ENCODE data around the gene BCO2.

The BCO2 gene

GRCh38 chr11:112225753-112226061 lies 50.4 kb downstream of the BCO2 start:
- H3K27ac ChIP-seq: peak overlapping the region; percentile 89
- no peaks in the 10 kb centered on the region for H3K27me3 ChIP-seq
- H3K36me3 ChIP-seq: peaks cover 22% of the 10 kb centered on the region
- TF ChIP-seq CTCF (IDR thresholded peaks at IDR 0.05): no peak
- no peaks in the 10 kb centered on the region for H3K9me3 ChIP-seq
- peaks cover 15 to 16% of the 10 kb centered on the region in 2 experiments for H3K4me1 ChIP-seq (ENCODE audit: control insufficient read depth in 1 of 2, insufficient read depth in 1 of 2, low read depth in 1 of 2, low read length in 1 of 2)
- H3K4me3 ChIP-seq (ENCODE audit: low read depth in 1 of 2, low read length in 1 of 2): peak overlapping the region; percentile 81 to 97

GRCh38 chr11:112226062-112226830 lies 50.9 kb downstream of the BCO2 start, which contains the start of gene PTS:
TSS of gene PTS (plus strand) at chr11:112226428. CDS start at chr11:112226444, 16 bp downstream.
- TF ChIP-seq CTCF (IDR thresholded peaks at IDR 0.05): no peak
- Histone ChIP-seq H3K4me1 (ENCODE audit: control insufficient read depth in 1 of 2, insufficient read depth in 1 of 2, low read depth in 1 of 2, low read length in 1 of 2) (peaks cover 15 to 16% of the 10 kb centered on the region in 2 experiments), H3K36me3 (peaks cover 26% of the 10 kb centered on the region), H3K27ac (peak within 1 kb of the TSS; percentile 89), H3K4me3 (ENCODE audit: low read depth in 1 of 2, low read length in 1 of 2) (peak within 1 kb of the TSS; percentile 81 to 97), H3K9me3 (no peaks in the 10 kb centered on the region), H3K27me3 (no peaks in the 10 kb centered on the region)

GRCh38 chr11:112226831-112227401 lies 51.6 kb downstream of the BCO2 start:
- H3K27ac ChIP-seq: peak overlapping the region; percentile 89
- H3K36me3 ChIP-seq: peaks cover 30% of the 10 kb centered on the region
- H3K27me3 ChIP-seq: no peaks in the 10 kb centered on the region
- peak overlapping the region; percentile 81 to 97 for H3K4me3 ChIP-seq (ENCODE audit: low read depth in 1 of 2, low read length in 1 of 2)
- no peaks in the 10 kb centered on the region for H3K9me3 ChIP-seq
- H3K4me1 ChIP-seq (ENCODE audit: control insufficient read depth in 1 of 2, insufficient read depth in 1 of 2, low read depth in 1 of 2, low read length in 1 of 2): peaks cover 15 to 16% of the 10 kb centered on the region in 2 experiments
- TF ChIP-seq CTCF (IDR thresholded peaks at IDR 0.05): no peak

- Histone ChIP-seq H3K9me3 (no peaks in the 10 kb centered on the region), H3K36me3 (peaks cover 30% of the 10 kb centered on the region), H3K4me3 (ENCODE audit: low read depth in 1 of 2, low read length in 1 of 2) (peak overlapping the region in 1 of 2 experiments; percentile 97), H3K27ac (no peak overlapping the region), H3K27me3 (no peaks in the 10 kb centered on the region), H3K4me1 (ENCODE audit: control insufficient read depth in 1 of 2, insufficient read depth in 1 of 2, low read depth in 1 of 2, low read length in 1 of 2) (peaks cover 15 to 16% of the 10 kb centered on the region in 2 experiments)
- no peak for TF ChIP-seq CTCF (IDR thresholded peaks at IDR 0.05)
Measured at GRCh38 chr11:112227471-112227870, 52.2 kb downstream of the BCO2 start.

- no peak for TF ChIP-seq CTCF (IDR thresholded peaks at IDR 0.05)
Measured at GRCh38 chr11:112228706-112229105, 53.4 kb downstream of the BCO2 start.

More at GRCh38 chr11:112228706-112229105, 53.4 kb downstream of the BCO2 start:
- Histone ChIP-seq H3K27me3 (no peaks in the 10 kb centered on the region), H3K4me3 (ENCODE audit: low read depth in 1 of 2, low read length in 1 of 2) (no peak overlapping the region), H3K27ac (no peak overlapping the region), H3K36me3 (peaks cover 43% of the 10 kb centered on the region), H3K4me1 (ENCODE audit: control insufficient read depth in 1 of 2, insufficient read depth in 1 of 2, low read depth in 1 of 2, low read length in 1 of 2) (peaks cover 15 to 16% of the 10 kb centered on the region in 2 experiments), H3K9me3 (no peaks in the 10 kb centered on the region)

Data from neutrophil (primary cell).